Measurements from ENCODE around the gene THAP8.

GRCh38 chr19:36025541-36025940 is 28.5 kb downstream of the THAP8 start:
- TF ChIP-seq, protein P1, sequence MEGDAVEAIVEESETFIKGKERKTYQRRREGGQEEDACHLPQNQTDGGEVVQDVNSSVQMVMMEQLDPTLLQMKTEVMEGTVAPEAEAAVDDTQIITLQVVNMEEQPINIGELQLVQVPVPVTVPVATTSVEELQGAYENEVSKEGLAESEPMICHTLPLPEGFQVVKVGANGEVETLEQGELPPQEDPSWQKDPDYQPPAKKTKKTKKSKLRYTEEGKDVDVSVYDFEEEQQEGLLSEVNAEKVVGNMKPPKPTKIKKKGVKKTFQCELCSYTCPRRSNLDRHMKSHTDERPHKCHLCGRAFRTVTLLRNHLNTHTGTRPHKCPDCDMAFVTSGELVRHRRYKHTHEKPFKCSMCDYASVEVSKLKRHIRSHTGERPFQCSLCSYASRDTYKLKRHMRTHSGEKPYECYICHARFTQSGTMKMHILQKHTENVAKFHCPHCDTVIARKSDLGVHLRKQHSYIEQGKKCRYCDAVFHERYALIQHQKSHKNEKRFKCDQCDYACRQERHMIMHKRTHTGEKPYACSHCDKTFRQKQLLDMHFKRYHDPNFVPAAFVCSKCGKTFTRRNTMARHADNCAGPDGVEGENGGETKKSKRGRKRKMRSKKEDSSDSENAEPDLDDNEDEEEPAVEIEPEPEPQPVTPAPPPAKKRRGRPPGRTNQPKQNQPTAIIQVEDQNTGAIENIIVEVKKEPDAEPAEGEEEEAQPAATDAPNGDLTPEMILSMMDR (IDR thresholded peaks at IDR 0.05), result no peak
- TF ChIP-seq POLR2A (IDR thresholded peaks at IDR 0.05), result no peak
